Fibroblast of peridontal ligament (primary cell): ENCODE results near the gene CHD3.

Source experiments
- DNase-seq: peaks from one replicate; pipeline ENCODE4 v3.0.0-alpha.2; 2010; ENCODE audit errors: extremely low read depth

CHD3 gene

GRCh38 chr17:7894226-7894625, 5.6 kb downstream of the CHD3 start:
- DNase-seq, result no peak

GRCh38 chr17:7894866-7895265, 6.3 kb downstream of the CHD3 start:
- DNase-seq, result no peak

- DNase-seq, result no peak
Observed at GRCh38 chr17:7897090-7897489, 8.5 kb downstream of the CHD3 start.

- peak; percentile 86 for DNase-seq
Observed at GRCh38 chr17:7897773-7898172, 9.2 kb downstream of the CHD3 start.

GRCh38 chr17:7903154-7904103, 14.8 kb downstream of the CHD3 start:
- DNase-seq, result no peak

- DNase-seq, result no peak
Observed at GRCh38 chr17:7909089-7909488, 20.5 kb downstream of the CHD3 start.

- DNase-seq, result no peak
Observed at GRCh38 chr17:7910281-7910680, 21.7 kb downstream of the CHD3 start.

GRCh38 chr17:7910711-7911110, 22.1 kb downstream of the CHD3 start:
- DNase-seq, result no peak

GRCh38 chr17:7911116-7911515, 22.5 kb downstream of the CHD3 start:
- DNase-seq, result no peak

GRCh38 chr17:7912927-7913524, 24.4 kb downstream of the CHD3 start:
- DNase-seq, result peak; percentile 88

- DNase-seq, result peak; percentile 38
Observed at GRCh38 chr17:7915179-7915610, 26.6 kb downstream of the CHD3 start.

- DNase-seq, result peak; percentile 95
Observed at GRCh38 chr17:7915611-7916384, 27.2 kb downstream of the CHD3 start, which contains the start of gene RNF227. Gene RNF227 (minus strand): TSS chr17:7916289. CDS start chr17:7916195, 94 bp downstream.

GRCh38 chr17:7916385-7916682, 27.7 kb downstream of the CHD3 start:
- no peak for DNase-seq

- DNase-seq, result peak; percentile 6
Observed at GRCh38 chr17:7916808-7917207, 28.2 kb downstream of the CHD3 start.

GRCh38 chr17:7922269-7922844, 33.8 kb downstream of the CHD3 start:
- no peak for DNase-seq

GRCh38 chr17:7922845-7923628, 34.4 kb downstream of the CHD3 start:
- DNase-seq, result peak; percentile 73

- DNase-seq, result no peak
Observed at GRCh38 chr17:7927596-7927995, 39.0 kb downstream of the CHD3 start.

GRCh38 chr17:7929158-7930023, 40.8 kb downstream of the CHD3 start, which contains the start of gene KCNAB3:
Gene KCNAB3 (minus strand): TSS chr17:7929856. CDS start chr17:7929435, 421 bp downstream.
- peak; percentile 57 for DNase-seq

- no peak for DNase-seq
Observed at GRCh38 chr17:7930841-7931631, 42.4 kb downstream of the CHD3 start.
